Islet of Langerhans (tissue), 1 donor: Measurements from ENCODE around the gene MRTFA.
A peak's percentile ranks its signal among the peaks of the same experiment; 100 is the strongest.
"Not testable (repeated sequence)": the region's sequence is repeated elsewhere in the genome, so short reads cannot be mapped to it uniquely, and the experiment has no call there.

Experiments
- FAIRE-seq: peaks from one replicate; lab custom pipeline; 2011; peaks lifted over from hg19 to GRCh38; lab: Jason Lieb, UNC

MRTFA gene

GRCh38 chr22:40594924-40595323, 41.6 kb downstream of the MRTFA start:
- FAIRE-seq = no peak

- no peak for FAIRE-seq
These were observed 42.2 kb downstream of the MRTFA start for GRCh38 chr22:40594346-40594745.

- FAIRE-seq = no peak
These were observed 42.9 kb downstream of the MRTFA start for GRCh38 chr22:40593460-40594273.

- no peak for FAIRE-seq
These were observed 44.0 kb downstream of the MRTFA start for GRCh38 chr22:40592352-40593113.

- no peak for FAIRE-seq
These were observed 47.8 kb downstream of the MRTFA start for GRCh38 chr22:40588726-40589125.

- no peak for FAIRE-seq
These were observed 49.7 kb downstream of the MRTFA start for GRCh38 chr22:40586781-40587180.

- no peak for FAIRE-seq
These were observed 51.2 kb downstream of the MRTFA start for GRCh38 chr22:40585310-40585751.

- FAIRE-seq = not testable (repeated sequence)
These were observed 51.8 kb downstream of the MRTFA start for GRCh38 chr22:40584766-40585165.

- no peak for FAIRE-seq
These were observed 53.3 kb downstream of the MRTFA start for GRCh38 chr22:40583053-40583741.

- no peak for FAIRE-seq
These were observed 54.5 kb downstream of the MRTFA start for GRCh38 chr22:40582063-40582462.

- no peak for FAIRE-seq
These were observed 55.9 kb downstream of the MRTFA start for GRCh38 chr22:40580631-40581030.

GRCh38 chr22:40578171-40578570, 58.3 kb downstream of the MRTFA start:
- no peak for FAIRE-seq

- FAIRE-seq = no peak
These were observed 63.5 kb downstream of the MRTFA start for GRCh38 chr22:40572976-40573375.

- FAIRE-seq = no peak
These were observed 64.6 kb downstream of the MRTFA start for GRCh38 chr22:40571887-40572286.

GRCh38 chr22:40567626-40568328, 68.7 kb downstream of the MRTFA start:
- FAIRE-seq = no peak

GRCh38 chr22:40567106-40567505, 69.4 kb downstream of the MRTFA start:
- peak; percentile 13 for FAIRE-seq

- FAIRE-seq = no peak
These were observed 75.5 kb downstream of the MRTFA start for GRCh38 chr22:40560994-40561515.

GRCh38 chr22:40560551-40560950, 76.0 kb downstream of the MRTFA start:
- FAIRE-seq = no peak

- no peak for FAIRE-seq
These were observed 78.5 kb downstream of the MRTFA start for GRCh38 chr22:40557972-40558371.

- FAIRE-seq = no peak
These were observed 79.9 kb downstream of the MRTFA start for GRCh38 chr22:40556641-40557040.

- not testable (repeated sequence) for FAIRE-seq
These were observed 82.5 kb downstream of the MRTFA start for GRCh38 chr22:40554023-40554422.

- FAIRE-seq = no peak
These were observed 83.4 kb downstream of the MRTFA start for GRCh38 chr22:40553014-40553554.
